GM10248 (cell line): ENCODE results near the gene GLDC.

ENCODE experiments used
- CTCF ChIA-PET: fragments of 300-600 bp; sonication (Branson Sonifier 250); formaldehyde crosslinking; extraction: SDS; loops from one replicate; lab custom pipeline; 2021; ENCODE audit warnings: antibody characterized with exemption; lab: Yijun Ruan, JAX
- POLR2A ChIA-PET: fragments of 350-650 bp; sonication (Branson Sonifier 250); formaldehyde crosslinking; extraction: SDS; loops from one replicate; lab custom pipeline; 2020; ENCODE audit warnings: antibody characterized with exemption; lab: Yijun Ruan, JAX
- DNase-seq: peaks from one replicate; pipeline ENCODE4 v3.0.0; 2012; ENCODE audit errors: extremely low spot score
- CTCF ChIP-seq: IDR thresholded peaks from 2 replicates; pipeline ENCODE4 v1.5.1; 2012; ENCODE audit warnings: mild to moderate bottlenecking, low read depth; ENCODE audit errors: extremely low read depth, missing control alignments, control extremely low read depth

Gene GLDC

GRCh38 chr9:6686396-6686795 lies 40.9 kb upstream of the GLDC start:
- peak; percentile 43 for TF ChIP-seq CTCF
- no peak for DNase-seq
- ChIA-PET POLR2A (no interaction called here), CTCF (interaction anchor here (0.8 to 1.9 kb wide), 9 partner anchors 9 to 105 kb away, joined by 3 to 7 read pairs (median 4); no protein-coding TSS in a partner anchor)

- no peak for DNase-seq
- POLR2A ChIA-PET: interaction anchor here (0.5 to 2.5 kb wide), 9 partner anchors 10 to 330 kb away, joined by 3 to 17 read pairs (median 4); partner anchors contain the start of genes KDM4C and UHRF2
- CTCF ChIA-PET: interaction anchor here (0.7 to 1.3 kb wide), 3 partner anchors 18 to 36 kb away, joined by 3 to 4 read pairs (median 3); partner anchors contain the start of gene GLDC
- no peak for TF ChIP-seq CTCF
These were observed 36.5 kb upstream of the GLDC start for GRCh38 chr9:6681957-6682501.

- ChIA-PET POLR2A (interaction anchor here (0.5 to 2.5 kb wide), 9 partner anchors 10 to 330 kb away, joined by 3 to 17 read pairs (median 4); partner anchors contain the start of genes KDM4C and UHRF2), CTCF (interaction anchor here (0.7 to 1.3 kb wide), 5 partner anchors 10 to 35 kb away, joined by 3 to 5 read pairs (median 3); partner anchors contain the start of gene GLDC)
- peak; percentile 94 for DNase-seq
- TF ChIP-seq CTCF: no peak
These were observed 35.8 kb upstream of the GLDC start for GRCh38 chr9:6681147-6681956.

- ChIA-PET CTCF (interaction anchor here (0.9 to 1.3 kb wide), 2 partner anchors 9 to 13 kb away, joined by 3 to 5 read pairs; no protein-coding TSS in a partner anchor), POLR2A (interaction anchor here (0.6 kb wide), 1 partner anchor 41 kb away, joined by 3 read pairs; no protein-coding TSS in a partner anchor)
- peak; percentile 63 for DNase-seq
- no peak for TF ChIP-seq CTCF
These were observed 35.2 kb upstream of the GLDC start for GRCh38 chr9:6680797-6681146.

- CTCF ChIA-PET: interaction anchor here (1.1 to 7.3 kb wide), 7 partner anchors 9 to 93 kb away, joined by 3 to 51 read pairs (median 6); no protein-coding TSS in a partner anchor
- POLR2A ChIA-PET: interaction anchor here (1.1 kb wide), 1 partner anchor 16 kb away, joined by 3 read pairs; no protein-coding TSS in a partner anchor
- TF ChIP-seq CTCF: no peak
- DNase-seq: no peak
These were observed 32.3 kb upstream of the GLDC start for GRCh38 chr9:6677803-6678202.
